GM12864 (cell line): ENCODE measurements around the gene DACT2.
"Not testable (repeated sequence)": the region's sequence is repeated elsewhere in the genome, so short reads cannot be mapped to it uniquely, and the experiment has no call there.

Experiments used
- DNase-seq: peaks from one replicate; pipeline ENCODE4 v3.0.0-alpha.2; 2011; ENCODE audit warnings: low read depth
- H3K4me3 ChIP-seq: 2 replicates; pipeline ENCODE4 v1.5.1; 2011; ENCODE audit warnings: mild to moderate bottlenecking, low read depth, low read length, control low read depth
- TF ChIP-seq, protein P1 (sequence below): IDR thresholded peaks from 2 replicates; pipeline ENCODE4 v1.5.1; 2011; ENCODE audit warnings: low read depth, mild to moderate bottlenecking, moderate library complexity, low read length, control low read depth, inconsistent platforms; ENCODE audit errors: missing control alignments

Gene DACT2

GRCh38 chr6:168270274-168271172 is 49.1 kb downstream of the DACT2 start:
- TF ChIP-seq, protein P1, sequence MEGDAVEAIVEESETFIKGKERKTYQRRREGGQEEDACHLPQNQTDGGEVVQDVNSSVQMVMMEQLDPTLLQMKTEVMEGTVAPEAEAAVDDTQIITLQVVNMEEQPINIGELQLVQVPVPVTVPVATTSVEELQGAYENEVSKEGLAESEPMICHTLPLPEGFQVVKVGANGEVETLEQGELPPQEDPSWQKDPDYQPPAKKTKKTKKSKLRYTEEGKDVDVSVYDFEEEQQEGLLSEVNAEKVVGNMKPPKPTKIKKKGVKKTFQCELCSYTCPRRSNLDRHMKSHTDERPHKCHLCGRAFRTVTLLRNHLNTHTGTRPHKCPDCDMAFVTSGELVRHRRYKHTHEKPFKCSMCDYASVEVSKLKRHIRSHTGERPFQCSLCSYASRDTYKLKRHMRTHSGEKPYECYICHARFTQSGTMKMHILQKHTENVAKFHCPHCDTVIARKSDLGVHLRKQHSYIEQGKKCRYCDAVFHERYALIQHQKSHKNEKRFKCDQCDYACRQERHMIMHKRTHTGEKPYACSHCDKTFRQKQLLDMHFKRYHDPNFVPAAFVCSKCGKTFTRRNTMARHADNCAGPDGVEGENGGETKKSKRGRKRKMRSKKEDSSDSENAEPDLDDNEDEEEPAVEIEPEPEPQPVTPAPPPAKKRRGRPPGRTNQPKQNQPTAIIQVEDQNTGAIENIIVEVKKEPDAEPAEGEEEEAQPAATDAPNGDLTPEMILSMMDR: no peak
- DNase-seq: no peak
- no peak overlapping the region for H3K4me3 ChIP-seq

GRCh38 chr6:168269455-168270243 is 49.9 kb downstream of the DACT2 start:
- TF ChIP-seq, protein P1: no peak
- no peak for DNase-seq

GRCh38 chr6:168268755-168269154 is 50.8 kb downstream of the DACT2 start:
- no peak overlapping the region for H3K4me3 ChIP-seq
- no peak for DNase-seq
- TF ChIP-seq, protein P1: no peak

More at GRCh38 chr6:168269455-168270243, 49.9 kb downstream of the DACT2 start:
- H3K4me3 ChIP-seq: no peak overlapping the region

DNA sequence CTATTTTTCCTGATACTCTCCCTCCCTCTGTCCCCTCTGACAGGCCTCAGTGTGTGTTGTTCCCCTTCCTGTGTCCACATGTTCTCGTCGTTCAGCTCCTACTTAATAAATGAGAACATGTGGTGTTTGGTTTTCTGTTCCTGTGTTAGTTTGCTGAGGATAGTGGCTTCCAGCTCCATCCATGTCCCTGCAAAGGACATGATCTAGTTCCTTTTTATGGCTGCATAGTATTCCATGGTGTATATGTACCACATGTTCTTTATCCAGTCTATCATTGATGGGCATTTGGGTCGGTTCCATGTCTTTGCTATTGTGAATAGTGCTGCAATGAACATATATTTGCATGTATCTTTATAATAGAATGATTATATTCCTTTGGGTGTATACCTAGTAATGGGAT is 51.8 kb downstream of the DACT2 start:
- DNase-seq, H3K4me3 ChIP-seq: not testable (repeated sequence)

- no peak for DNase-seq
- TF ChIP-seq, protein P1: no peak
- H3K4me3 ChIP-seq: no peak overlapping the region
These were observed 53.5 kb downstream of the DACT2 start for GRCh38 chr6:168265827-168266815.

DNA sequence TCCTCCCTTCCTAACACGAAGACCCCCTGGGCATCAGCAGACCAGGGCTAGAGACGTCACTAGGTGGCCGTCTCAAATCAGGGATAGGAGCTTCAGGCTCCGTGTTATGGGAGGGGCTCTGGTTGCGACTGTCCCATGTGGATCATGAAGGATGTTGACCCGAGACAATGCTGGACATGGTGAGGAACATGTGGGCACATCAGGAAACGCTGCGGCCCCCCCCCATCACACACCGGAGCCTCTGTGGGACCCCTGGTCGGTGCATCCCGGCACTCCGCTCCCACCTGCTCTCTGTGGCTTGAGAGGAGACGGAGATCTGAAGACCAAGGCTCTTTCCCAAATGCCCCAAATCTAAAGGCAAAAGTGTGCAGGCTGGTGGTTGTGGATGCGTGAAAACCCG is 54.2 kb downstream of the DACT2 start:
- TF ChIP-seq, protein P1: no peak
- DNase-seq: no peak
- H3K4me3 ChIP-seq: no peak overlapping the region
